GM18519 (cell line): Measurements from ENCODE around the gene INPP5J.
"Not testable (repeated sequence)": the region's sequence is repeated elsewhere in the genome, so short reads cannot be mapped to it uniquely, and the experiment has no call there.

Experiments used
- ATAC-seq: cut with Tn5 transposase; IDR thresholded peaks from one replicate; pipeline ENCODE4 v1.9.1; 2021; ENCODE audit warnings: mild to moderate bottlenecking, moderate library complexity; ENCODE audit not compliant: unreplicated experiment, low FRiP score

Gene INPP5J, protein sequence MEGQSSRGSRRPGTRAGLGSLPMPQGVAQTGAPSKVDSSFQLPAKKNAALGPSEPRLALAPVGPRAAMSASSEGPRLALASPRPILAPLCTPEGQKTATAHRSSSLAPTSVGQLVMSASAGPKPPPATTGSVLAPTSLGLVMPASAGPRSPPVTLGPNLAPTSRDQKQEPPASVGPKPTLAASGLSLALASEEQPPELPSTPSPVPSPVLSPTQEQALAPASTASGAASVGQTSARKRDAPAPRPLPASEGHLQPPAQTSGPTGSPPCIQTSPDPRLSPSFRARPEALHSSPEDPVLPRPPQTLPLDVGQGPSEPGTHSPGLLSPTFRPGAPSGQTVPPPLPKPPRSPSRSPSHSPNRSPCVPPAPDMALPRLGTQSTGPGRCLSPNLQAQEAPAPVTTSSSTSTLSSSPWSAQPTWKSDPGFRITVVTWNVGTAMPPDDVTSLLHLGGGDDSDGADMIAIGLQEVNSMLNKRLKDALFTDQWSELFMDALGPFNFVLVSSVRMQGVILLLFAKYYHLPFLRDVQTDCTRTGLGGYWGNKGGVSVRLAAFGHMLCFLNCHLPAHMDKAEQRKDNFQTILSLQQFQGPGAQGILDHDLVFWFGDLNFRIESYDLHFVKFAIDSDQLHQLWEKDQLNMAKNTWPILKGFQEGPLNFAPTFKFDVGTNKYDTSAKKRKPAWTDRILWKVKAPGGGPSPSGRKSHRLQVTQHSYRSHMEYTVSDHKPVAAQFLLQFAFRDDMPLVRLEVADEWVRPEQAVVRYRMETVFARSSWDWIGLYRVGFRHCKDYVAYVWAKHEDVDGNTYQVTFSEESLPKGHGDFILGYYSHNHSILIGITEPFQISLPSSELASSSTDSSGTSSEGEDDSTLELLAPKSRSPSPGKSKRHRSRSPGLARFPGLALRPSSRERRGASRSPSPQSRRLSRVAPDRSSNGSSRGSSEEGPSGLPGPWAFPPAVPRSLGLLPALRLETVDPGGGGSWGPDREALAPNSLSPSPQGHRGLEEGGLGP

DNA sequence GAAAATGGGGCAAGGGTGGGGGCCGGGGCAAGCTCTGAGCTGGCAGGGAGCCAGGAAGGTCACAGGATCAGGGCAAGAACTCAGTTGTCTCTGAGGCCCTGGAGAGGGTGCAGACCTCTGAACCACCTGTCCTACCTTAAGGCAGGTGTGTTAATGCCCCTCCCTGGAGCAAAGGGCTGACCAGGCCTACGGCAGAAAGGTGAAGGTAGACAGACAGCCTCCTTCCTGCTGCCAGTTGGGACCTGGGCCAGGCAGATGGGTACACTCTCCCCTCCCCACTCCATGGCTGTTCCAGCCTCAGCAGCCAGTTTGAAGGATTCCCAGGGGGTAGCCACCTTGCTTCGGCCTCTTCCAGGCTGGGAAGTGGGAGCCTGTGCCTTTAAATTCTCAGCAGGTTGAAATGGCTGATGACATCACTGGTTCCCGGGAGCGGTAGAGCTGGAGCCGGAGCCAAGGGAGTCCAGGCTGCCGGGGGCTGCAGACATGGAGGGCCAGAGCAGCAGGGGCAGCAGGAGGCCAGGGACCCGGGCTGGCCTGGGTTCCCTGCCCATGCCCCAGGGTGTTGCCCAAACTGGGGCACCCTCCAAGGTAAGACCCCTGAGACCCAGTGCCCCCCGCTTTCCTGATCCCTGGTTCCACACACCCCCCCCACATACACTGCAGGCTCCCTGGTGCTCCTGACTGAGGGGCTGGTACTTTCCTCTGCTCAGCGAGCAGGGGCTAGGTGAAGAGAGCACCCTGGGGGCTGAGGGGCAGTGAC is at the start of gene INPP5J:
TSS of gene INPP5J (plus strand) at position 435 of the 760 bp plus-strand sequence. CDS start at position 484, 49 bp downstream.
- no peak for ATAC-seq

DNA sequence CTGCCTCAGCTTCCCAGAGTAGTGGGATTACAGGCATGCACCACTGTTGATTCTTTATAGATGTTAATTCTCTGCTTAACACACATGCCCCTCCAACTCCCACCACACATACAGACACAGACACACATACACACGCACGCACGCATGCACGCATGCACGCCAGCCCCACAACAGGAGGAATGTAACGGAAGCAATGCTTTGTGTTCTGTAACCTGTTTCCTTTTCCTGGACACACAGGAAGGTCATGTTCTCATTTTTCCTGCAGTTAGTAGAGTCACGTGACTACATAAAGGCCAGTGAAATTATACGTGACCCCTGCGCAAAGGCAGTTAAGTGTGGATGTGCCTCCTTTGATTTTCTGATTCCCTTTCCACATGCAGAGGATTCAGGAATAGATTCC is 49.6 kb upstream of the INPP5J start:
- not testable (repeated sequence) for ATAC-seq

DNA sequence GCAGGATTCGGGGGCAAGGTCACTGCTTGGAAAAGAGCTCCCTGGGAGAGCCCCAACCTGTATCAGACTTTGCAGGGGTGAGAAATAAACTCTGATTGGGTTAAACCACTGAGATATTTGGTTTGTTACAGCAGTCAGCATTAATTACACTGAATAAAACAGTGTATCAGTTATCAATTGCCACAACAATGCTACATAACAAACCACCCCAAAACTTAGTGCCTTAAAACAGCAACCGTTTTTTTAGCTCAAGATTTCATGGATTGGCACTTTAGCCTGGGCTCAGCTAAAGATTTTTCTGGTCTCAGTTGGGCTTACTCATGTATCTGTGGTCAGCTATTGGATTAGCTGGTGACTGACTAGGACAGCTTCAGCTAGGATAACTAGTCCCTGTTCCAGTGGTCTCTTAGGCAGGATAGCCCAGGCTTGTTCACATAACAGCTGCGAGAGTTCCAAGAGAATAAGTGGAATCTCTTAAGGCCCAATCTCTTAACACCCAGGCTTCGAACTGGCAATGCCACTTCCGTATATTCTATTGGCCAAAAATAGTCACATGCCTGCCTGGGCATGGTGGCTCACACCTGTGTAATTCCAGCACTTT is 49.1 kb upstream of the INPP5J start:
- ATAC-seq = not testable (repeated sequence)

DNA sequence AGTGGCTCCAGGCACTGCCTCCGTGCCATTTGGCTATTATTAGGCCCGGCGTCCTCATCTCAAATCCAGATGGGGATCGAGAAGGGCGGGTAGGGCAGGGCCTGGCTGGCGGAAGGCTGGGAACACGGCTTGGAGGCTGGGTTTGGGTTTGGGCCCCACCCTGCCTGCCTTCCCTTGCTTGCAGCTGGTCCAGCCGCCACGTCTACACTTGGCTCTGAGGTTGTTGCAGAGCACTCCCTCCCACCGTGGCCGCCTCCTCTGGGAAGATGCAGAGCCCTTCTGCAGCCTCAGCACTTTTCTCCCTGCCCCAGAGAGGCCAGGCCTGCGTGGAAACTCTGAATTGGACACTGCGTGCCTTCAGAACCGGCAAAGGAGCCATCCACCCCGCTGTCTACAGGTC is 46.8 kb upstream of the INPP5J start:
- ATAC-seq = no peak

DNA sequence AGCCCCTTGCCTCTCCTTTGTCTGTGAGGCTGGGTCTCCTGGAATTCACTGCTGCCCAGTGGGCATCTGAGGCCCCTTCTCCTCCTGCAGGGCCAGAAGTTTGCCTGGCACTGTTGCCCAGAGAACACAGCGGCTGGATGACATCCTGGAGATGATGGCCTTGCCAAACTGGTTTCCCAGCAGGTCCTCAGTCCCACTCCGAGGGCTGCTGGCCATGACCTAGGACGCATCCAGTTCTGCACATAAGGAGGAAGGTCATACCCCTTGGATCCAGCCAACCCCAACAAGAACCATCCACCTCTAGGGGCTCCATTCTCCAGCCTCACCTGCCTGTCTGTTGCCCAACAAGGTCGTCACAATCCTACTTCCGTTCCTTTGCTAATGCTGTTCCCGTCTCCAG is 45.1 kb upstream of the INPP5J start:
- no peak for ATAC-seq

DNA sequence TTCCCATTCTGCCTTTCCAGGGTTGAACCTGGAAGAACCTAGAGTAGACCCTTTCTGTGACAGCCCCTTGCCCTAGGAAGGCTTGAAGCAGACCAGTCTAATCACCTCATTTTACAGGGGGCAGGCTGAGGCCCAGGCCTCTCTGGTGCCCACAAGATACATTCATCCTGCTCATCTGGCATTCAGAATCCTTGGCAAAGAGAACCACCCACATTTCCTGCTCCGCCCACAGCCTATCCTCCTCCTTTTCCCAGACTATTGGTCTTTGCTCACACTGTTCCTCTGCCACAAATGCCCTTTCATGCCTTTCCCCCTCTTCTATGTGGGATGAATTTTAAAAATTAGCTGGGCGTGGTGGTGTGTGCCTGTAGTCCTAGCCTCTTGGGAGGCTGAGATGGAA is 44.4 kb upstream of the INPP5J start:
- ATAC-seq = not testable (repeated sequence)

DNA sequence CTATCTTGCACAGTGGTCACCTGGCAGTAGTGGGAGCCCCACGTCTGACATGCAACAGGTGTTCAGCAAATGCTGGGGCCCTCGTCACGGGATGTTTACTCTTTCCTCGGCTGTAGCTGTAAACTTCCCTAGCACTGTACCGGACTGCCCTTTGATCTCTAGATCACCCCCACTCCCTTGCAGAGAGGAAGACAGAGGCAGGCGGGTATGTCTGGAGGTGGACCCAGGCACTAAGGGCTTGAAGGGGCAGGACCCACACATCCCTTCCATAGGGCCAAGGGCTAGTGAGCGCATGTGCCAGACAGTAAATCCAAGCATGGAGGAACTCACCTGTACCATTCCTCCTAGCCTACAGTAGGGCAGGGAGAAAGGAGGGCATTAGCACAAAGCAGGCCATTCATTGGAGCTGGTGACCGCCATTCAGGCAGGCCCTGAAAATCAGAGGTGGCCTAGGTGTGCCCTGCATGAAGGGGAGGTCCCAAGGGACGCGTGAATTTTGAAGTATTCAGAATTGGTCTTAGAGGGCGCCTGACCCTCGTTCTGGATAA is 43.6 kb upstream of the INPP5J start:
- no peak for ATAC-seq

DNA sequence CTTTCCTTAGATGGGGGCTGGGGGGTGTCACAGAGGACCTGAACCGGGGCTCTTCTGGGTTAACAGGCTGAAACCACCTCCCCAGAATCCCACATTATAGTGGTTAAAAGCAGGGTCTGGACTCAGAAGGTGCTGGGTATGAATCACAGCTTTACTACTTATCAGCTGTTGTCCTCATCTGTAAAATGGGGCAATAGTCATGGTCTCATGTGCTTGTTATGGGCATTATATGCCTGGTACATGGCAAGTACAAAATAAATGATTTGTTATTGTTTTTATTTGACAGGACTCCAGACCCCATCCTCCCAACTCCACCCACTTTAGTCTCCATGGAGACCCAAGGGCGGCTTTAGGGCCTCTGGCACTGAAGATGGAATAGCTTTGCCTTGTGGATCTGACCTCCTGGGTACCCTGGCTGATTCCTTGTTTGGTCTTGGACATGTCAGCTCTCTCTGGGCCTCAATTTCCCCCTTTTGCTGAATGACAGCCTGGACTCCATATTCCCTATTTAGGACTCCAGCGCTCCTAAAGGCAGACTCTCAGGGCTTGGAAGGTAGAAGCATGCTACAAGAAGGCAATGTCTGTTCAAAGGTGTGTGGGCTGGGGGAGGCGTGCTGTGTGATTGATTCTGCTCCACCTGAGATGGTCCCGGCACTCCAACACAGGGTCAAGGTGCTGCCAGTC is 42.5 kb upstream of the INPP5J start:
- ATAC-seq = no peak

DNA sequence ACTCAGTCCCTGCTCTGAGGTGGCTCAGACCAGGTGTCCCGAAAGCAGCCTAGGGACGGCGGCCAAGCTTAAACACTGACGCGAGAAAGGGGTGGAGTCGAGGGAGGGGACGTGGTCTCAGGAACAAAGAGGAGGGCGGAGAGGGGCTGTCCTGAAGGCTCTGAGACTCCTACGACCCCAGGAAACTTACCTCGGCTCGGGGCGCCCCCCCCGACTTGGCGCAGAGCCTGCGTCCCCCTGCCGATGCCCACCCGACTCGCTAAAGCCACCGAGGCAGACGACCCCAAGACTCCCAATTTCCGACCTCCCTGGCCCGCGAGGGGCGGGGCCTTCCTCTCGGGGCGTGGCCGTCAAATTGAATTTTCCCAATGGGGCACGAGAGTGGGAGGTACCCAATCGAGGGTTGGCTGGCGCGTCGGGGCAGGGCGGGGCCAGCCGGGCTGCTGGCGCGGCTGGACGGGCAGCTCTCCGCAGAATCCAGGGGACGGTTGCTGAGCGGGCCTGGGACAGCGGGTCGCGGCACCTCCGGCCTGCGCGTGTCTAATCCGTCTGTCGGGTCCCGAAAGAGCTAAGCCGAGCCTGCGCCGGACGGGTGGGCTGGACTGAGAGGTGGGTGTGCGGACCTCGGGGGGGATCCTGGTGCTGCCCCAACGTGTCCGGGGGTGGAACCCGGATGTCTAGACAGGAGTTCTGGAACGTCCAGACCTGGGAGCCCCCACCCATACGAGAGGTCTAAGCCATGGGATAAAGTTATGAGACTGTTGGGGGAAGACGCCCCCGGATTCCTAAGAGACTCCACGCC is 41.7 kb upstream of the INPP5J start, which contains the start of gene SMTN:
TSS of gene SMTN (plus strand) at position 471 of the 802 bp plus-strand sequence. CDS start 1,941 bp downstream, outside the sequence.
- ATAC-seq = peak; percentile 42

DNA sequence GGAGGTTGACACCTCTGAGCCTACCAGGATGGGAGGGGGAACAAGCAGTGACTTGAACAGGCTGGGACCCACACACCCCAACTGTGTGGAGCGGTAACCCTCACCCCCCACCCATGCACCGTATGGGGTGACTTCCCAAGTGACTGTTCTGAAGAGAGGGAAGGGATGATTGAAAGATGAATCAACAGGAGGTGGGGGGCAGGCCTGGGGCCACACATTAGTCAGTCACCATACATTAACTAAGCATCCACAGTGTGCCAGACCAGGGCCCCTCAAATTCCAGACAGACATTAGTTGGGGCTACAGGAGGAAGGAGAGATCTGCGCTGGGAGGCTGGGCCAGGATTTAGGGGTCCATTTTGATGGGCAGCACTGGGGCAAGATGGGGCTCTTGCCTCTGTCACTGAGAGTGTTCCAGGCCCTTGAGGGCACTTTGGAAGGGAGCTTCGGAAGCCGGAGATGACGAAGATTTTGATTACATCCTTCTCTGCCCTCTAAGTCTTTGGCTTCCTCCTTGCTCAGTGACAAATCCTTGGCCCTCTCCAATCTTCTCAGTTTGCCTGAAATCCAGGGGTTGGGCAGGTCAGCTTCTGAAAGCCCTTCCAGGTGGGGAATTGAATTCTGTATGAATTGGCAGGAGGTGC is 40.7 kb upstream of the INPP5J start:
- ATAC-seq = no peak

DNA sequence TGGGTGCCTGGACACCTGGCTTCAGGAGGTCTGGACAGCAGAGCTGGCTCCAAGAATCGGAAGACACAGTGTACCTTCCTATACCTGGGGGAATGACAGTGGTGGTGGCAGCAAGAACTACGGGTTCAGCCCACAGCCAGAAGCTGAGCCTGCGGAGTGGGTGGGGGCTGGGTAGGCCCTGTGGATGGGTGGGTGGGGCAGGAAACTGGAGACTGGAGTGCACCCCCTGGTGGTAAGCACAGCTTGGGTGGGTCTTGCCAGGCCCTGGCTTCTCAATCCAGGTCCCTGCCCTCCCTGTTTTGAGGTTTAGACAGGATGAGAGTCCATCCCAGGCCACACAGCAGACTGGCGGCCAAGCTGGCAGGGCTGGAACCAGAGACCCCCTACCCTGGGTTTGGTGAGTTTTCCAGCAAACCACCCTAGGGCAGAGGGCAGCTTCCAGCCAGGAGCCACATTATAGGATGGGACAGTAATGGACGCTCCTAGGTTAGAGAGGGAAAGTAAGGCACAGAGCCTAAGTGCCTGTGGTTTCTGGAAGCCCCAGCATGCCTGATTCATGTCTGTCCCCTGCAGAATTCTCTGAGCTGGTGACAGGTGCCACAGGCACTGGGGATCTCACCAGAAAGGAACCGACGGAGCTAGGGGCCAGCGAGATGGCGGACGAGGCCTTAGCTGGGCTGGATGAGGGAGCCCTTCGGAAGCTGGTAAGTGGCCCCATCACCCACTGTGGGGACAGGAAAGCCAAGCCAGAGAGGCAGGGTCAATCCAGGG is 40.0 kb upstream of the INPP5J start:
- ATAC-seq = no peak

DNA sequence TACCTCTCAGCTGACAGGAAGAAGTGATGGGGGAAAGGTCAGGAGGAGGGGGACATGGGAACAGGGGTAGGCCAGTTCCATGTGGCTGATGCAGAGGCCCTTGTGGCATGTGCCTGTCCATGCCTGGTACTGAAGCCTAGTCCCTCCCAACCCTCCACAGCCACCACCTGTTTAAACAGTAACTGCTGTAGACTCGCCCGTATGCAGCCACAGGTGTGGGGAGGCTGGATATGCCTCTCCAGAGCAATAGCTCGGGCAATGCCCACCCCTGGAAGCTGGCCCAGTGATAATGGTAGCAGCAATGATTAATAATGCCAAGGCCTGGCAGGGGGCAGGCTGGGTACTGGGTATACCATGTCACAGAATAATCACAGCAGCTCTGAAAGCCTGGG is 39.4 kb upstream of the INPP5J start:
- no peak for ATAC-seq

DNA sequence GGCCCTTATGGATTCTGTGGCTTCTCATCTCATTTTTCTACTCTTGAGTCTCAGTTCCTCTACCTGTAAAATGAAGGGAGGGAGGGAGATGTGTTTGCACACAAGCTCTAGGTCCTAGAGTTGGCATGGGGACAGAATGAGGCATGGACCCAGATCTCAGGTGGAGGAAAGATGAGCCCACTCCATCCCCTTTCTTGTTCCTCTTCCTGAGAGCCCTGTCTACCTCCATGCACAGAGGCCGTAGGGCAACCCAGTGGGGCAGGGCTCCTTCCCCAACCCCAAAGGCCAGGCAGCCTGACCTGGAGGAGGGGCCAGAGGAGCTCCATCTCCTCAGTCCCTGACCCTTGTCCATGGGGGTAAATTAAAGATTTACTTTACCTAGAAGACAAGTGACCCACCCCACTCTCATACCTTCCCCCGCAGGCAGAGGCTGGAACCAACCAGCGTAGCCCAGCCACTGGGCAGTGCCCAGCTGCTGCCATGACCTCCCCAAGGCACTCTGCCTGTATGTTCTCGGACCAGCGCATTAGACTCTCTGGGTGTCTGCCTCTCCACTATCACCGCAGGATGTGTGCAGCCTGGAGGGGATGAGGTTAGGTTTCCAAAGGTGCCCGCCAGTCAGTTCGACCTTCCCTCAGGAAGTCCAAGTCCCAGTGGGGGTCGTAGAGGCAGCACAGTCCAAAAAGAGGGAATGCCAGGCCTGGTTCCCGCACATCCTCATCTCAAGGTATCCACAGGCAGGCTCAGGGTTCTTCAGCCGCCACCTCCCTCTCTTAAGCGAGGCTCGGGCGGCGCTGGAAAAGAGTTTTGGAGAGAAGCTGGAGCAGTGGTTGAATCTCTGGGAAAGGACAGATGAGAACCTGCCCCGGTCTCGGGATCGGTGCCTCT is 38.6 kb upstream of the INPP5J start:
- no peak for ATAC-seq

DNA sequence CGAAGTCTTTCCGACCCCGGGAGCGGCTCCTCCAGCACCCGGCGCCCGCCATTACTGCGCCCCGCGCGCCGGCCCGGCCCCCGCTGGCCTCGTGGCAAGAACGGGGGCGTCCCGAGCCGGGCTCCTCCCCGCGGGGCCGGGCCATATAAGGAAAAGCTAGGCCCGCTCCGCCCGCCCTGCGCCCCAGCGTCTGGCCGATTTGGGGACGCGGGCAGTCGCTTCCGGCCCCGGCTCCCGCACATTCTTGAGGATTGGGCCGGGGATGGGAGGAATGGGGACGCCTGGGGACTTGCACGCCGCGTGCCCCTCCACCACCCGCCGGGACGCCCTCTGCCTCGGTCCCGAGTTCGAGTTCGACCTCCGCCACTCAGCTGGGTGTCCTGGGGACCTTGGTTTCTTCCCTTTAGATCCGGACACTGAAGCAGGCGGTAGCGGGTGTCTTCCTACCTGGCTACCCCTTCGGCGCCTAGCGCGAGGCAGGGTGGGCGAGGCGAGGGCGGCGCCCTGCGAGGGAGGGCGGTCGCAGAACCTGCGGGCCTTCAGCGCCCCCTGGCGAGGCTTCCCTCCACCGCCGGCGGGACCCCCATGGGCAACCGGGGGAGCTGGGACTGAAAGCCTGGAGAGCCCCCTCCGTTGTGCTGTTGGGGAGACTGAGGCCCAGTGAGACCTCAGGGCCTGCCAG is 37.8 kb upstream of the INPP5J start:
- no peak for ATAC-seq

DNA sequence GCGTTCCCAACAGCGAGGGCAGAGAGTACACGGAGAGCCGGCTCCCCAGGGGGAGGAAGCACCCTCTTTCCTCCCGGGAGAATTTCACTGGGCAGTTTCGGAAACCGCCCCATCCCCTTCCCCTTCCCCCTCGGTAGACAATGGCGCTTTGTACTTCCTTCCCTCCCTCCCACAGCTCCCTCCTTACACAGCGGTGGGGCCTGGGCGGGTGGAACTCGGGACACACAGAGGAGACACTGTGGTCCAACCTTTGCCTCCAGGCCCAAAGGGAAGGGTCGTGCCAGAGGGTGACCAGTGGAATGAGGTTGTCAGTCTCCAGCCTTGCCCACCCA is 37.3 kb upstream of the INPP5J start:
- ATAC-seq = no peak

DNA sequence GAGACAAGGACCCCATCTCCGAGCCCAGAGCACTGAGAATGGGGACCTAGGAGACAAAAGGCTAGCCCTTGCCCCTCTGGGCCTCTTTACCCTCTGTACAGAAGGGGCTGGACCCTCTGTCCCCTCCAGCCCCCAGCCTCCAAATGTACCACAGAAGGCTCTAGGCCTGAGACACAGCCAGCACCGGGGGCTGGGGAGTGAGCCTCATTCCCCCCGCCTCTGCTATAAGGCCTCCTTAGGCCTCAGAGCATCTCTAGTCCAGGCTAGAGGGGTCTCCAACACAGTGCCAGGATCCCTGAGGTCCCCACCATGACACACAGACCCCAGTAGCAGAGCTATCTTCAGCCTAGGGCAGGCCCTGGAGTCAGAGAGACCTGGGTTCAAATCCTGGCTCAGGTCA is 36.8 kb upstream of the INPP5J start:
- no peak for ATAC-seq
